ENCODE results near the gene CADM2. TPM values are rescaled to one million over a fixed set of nuclear protein-coding genes. Genes with fewer than 3 reads are reported as not detected.

The CADM2 gene
- total RNA-seq, 1 donor from 2014 or later, result 6.8 TPM

GRCh38 chr3:85364296-85364909, 405.6 kb downstream of the CADM2 start:
- H3K4me2 ChIP-seq, result no peak overlapping the region
- no peak for DNase-seq (ENCODE audit: low spot score)
- H3K27me3 ChIP-seq, result no peaks in the 10 kb centered on the region
- H3F3A ChIP-seq (ENCODE audit: low read depth), result no peaks in the 10 kb centered on the region
- no peaks in the 10 kb centered on the region for H3K4me1 ChIP-seq
- H3K4me1 Mint-ChIP-seq, result no peaks in the 10 kb centered on the region
- no peak overlapping the region for H3K27ac ChIP-seq
- no peak overlapping the region for H3K4me3 Mint-ChIP-seq
- H3K4me3 ChIP-seq, result no peak overlapping the region
- no peaks in the 10 kb centered on the region for H3K9me3 Mint-ChIP-seq
- no peak overlapping the region for H3K9ac ChIP-seq
- H3K36me3 ChIP-seq, result no peaks in the 10 kb centered on the region
- TF ChIP-seq EZH2phosphoT487 (IDR thresholded peaks at IDR 0.05) (no peak), EZH2 (IDR thresholded peaks at IDR 0.05) (no peak), CTCF (IDR thresholded peaks at IDR 0.05) (no peak)
- no peak overlapping the region for H2AFZ ChIP-seq (replicated peaks)
- no peaks in the 10 kb centered on the region for H3K9me3 ChIP-seq (ENCODE audit: low read depth)
- no peaks in the 10 kb centered on the region for H3K27me3 Mint-ChIP-seq (ENCODE audit: insufficient read depth, low read depth)
- H3K36me3 Mint-ChIP-seq, result no peaks in the 10 kb centered on the region
- H4K20me1 ChIP-seq (ENCODE audit: low read depth), result no peaks in the 10 kb centered on the region
- no peak overlapping the region for H3K27ac Mint-ChIP-seq
- no peaks in the 10 kb centered on the region for H3K79me2 ChIP-seq (ENCODE audit: low read depth)

- Histone ChIP-seq H3K27ac (no peak overlapping the region), H4K20me1 (ENCODE audit: low read depth) (no peaks in the 10 kb centered on the region), H3K4me2 (no peak overlapping the region), H3K36me3 (no peaks in the 10 kb centered on the region), H3K27me3 (no peaks in the 10 kb centered on the region), H3K9ac (no peak overlapping the region), H3F3A (ENCODE audit: low read depth) (no peaks in the 10 kb centered on the region), H3K4me3 (no peak overlapping the region), H3K9me3 (ENCODE audit: low read depth) (no peaks in the 10 kb centered on the region), H2AFZ (replicated peaks) (no peak overlapping the region), H3K79me2 (ENCODE audit: low read depth) (no peaks in the 10 kb centered on the region), H3K4me1 (no peaks in the 10 kb centered on the region)
- H3K4me1 Mint-ChIP-seq, result no peaks in the 10 kb centered on the region
- H3K9me3 Mint-ChIP-seq, result no peaks in the 10 kb centered on the region
- H3K4me3 Mint-ChIP-seq, result no peak overlapping the region
- no peaks in the 10 kb centered on the region for H3K27me3 Mint-ChIP-seq (ENCODE audit: insufficient read depth, low read depth)
- DNase-seq (ENCODE audit: low spot score), result no peak
- no peak overlapping the region for H3K27ac Mint-ChIP-seq
- H3K36me3 Mint-ChIP-seq, result no peaks in the 10 kb centered on the region
- TF ChIP-seq EZH2phosphoT487 (IDR thresholded peaks at IDR 0.05) (no peak), CTCF (IDR thresholded peaks at IDR 0.05) (no peak), EZH2 (IDR thresholded peaks at IDR 0.05) (no peak)
Observed at GRCh38 chr3:85370341-85370740, 411.6 kb downstream of the CADM2 start.

GRCh38 chr3:85376131-85376530, 417.3 kb downstream of the CADM2 start:
- no peak for DNase-seq (ENCODE audit: low spot score)
- Histone ChIP-seq H3K4me1 (no peaks in the 10 kb centered on the region), H2AFZ (replicated peaks) (no peak overlapping the region), H4K20me1 (ENCODE audit: low read depth) (no peaks in the 10 kb centered on the region), H3F3A (ENCODE audit: low read depth) (no peaks in the 10 kb centered on the region), H3K79me2 (ENCODE audit: low read depth) (no peaks in the 10 kb centered on the region), H3K27me3 (no peaks in the 10 kb centered on the region), H3K9me3 (ENCODE audit: low read depth) (no peaks in the 10 kb centered on the region), H3K9ac (no peak overlapping the region), H3K27ac (no peak overlapping the region), H3K4me2 (no peak overlapping the region), H3K4me3 (no peak overlapping the region), H3K36me3 (no peaks in the 10 kb centered on the region)
- no peaks in the 10 kb centered on the region for H3K4me1 Mint-ChIP-seq
- no peak overlapping the region for H3K4me3 Mint-ChIP-seq
- H3K9me3 Mint-ChIP-seq, result no peaks in the 10 kb centered on the region
- TF ChIP-seq EZH2phosphoT487 (IDR thresholded peaks at IDR 0.05), result no peak
- no peak for TF ChIP-seq EZH2 (IDR thresholded peaks at IDR 0.05)
- TF ChIP-seq CTCF (IDR thresholded peaks at IDR 0.05), result no peak
- no peak overlapping the region for H3K27ac Mint-ChIP-seq
- no peaks in the 10 kb centered on the region for H3K36me3 Mint-ChIP-seq
- H3K27me3 Mint-ChIP-seq (ENCODE audit: insufficient read depth, low read depth), result no peaks in the 10 kb centered on the region

Measured in neural progenitor cell (in vitro differentiated cells).